Psoas muscle (tissue), 8 donors: ENCODE data around the gene CLMP. TPM values are rescaled to one million over a fixed set of nuclear protein-coding genes. Genes with fewer than 3 reads are reported as not detected.

ENCODE experiments used
- ATAC-seq, 4 donors: fragments of 200-7000 bp; cut with Tn5 transposase; one replicate each; pipeline ENCODE4 v1.9.1; 2020; ENCODE audit warnings: moderate library complexity in 3 of 4, mild to moderate bottlenecking in 2 of 4
- DNase-seq, 2 donors: peaks; one replicate each; pipeline ENCODE4 v3.0.0-alpha.2; 2020
- H3K27ac ChIP-seq: fragments of 200-600 bp; one replicate; pipeline ENCODE4 v1.8.0; 2022
- H3K27me3 ChIP-seq, 3 donors: fragments of 200-600 bp in 1 of 3; one replicate each; pipeline versions ENCODE4 v1.6.1 to v1.8.0; 2013 to 2022; ENCODE audit warnings: low read length in 2 of 3, mild to moderate bottlenecking in 2 of 3, moderate library complexity in 1 of 3; ENCODE audit not compliant: insufficient read depth in 3 of 3
- H3K36me3 ChIP-seq, 2 donors: fragments of 200-600 bp in 1 of 2; one replicate each; pipeline versions ENCODE4 v1.6.1 to v1.8.0; 2013 to 2022; ENCODE audit warnings: low read depth in 1 of 2, mild to moderate bottlenecking in 1 of 2, moderate library complexity in 1 of 2; ENCODE audit not compliant: insufficient read depth in 1 of 2
- H3K4me1 ChIP-seq: fragments of 200-600 bp; one replicate; pipeline ENCODE4 v1.8.0; 2022
- H3K4me3 ChIP-seq: fragments of 200-600 bp; one replicate; pipeline ENCODE4 v1.8.0; 2022; ENCODE audit warnings: mild to moderate bottlenecking
- H3K9me3 ChIP-seq: fragments of 200-600 bp; one replicate; pipeline ENCODE4 v1.8.0; 2022
- WGBS, 3 donors: extraction: QIAGEN DNeasy Blood & Tissue Kit; methylation state at CpG; one replicate each; pipeline versions ENCODE4 v1.1.6 to v1.1.7; 2013; 5-methylcytosine and 5-hydroxymethylcytosine counted together
- intact Hi-C, 2 donors: fragments of 100-400 bp; cut with DNase I; formaldehyde crosslinking; loops; one replicate each; pipeline versions ENCODE4 v1.11.0 to v1.14.2; 2022
- polyA plus RNA-seq, 3 donors: library from polyadenylated mRNA; stranded (reverse); fragments of 200-250 nt; gene quantifications; one replicate each; pipeline ENCODE4 v1.2.3, GENCODE V29; 2013
- total RNA-seq, 4 donors: library from RNA; stranded (reverse); fragmentation: NEBNext Ultra II Directional in 2 of 4; extraction: Animal tissue kit (Norgen Biotek cat#: 25700) in 2 of 4; gene quantifications; one replicate each; pipeline versions ENCODE4 v1.2.1 to v1.2.4, GENCODE V29; 2021 to 2023
- TF ChIP-seq, protein P1 (sequence below): fragments of 200-600 bp; IDR thresholded peaks from one replicate; pipeline ENCODE4 v1.8.0; 2022; ENCODE audit warnings: antibody characterized with exemption
- donor health status: healthy with polysubstance abuse.
- donor health status: DM: no; HTN: no; CAD: no; lungs with moderate emphysema.
- donor health status: Bipolar disorder and iron deficiency.
- donor health status: healthy.
- donor health status: DM: yes; HTN: yes; CAD: no.
- donor health status: DM: no; HTN: no; CAD: no.
- donor health status: DM: no; HTN: no; CAD: no.
- donor health status: DM: yes; HTN: yes; CAD: no.

Gene CLMP
- total and polyA plus RNA-seq, 7 donors: 0.83 to 4.2 (median 2.9) TPM

DNA sequence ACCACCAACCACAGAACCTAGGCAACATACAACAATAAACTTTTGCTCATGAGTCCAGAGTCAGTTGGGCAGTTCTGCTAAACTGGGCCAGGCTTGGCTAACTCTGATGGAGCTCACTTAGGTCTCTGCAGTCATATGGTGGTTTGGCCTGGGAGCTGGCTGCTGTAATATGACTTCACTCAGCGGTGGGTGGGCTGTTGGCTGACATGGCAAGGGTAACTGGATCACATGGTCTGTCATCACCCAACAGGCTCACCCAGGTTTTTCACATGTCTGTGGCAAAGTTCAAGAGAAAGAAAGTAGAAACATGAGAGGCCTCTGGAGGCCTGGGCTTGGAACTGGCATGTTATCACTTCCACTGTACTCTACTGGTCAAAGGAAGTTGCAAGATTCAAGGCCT lies 43.2 kb upstream of the CLMP start:
- peaks cover 0 to 7% (median 0%) of the 10 kb centered on the region in 3 donors for H3K27me3 ChIP-seq
- no peak overlapping the region for H3K4me3 ChIP-seq
- no peak overlapping the region for H3K27ac ChIP-seq
- peak in 3 of 4 donors; percentile 37 to 78 (median 66) for ATAC-seq
- peak; percentile 68 to 74 for DNase-seq
- 54 to 90% (median 65%) methylated on average over 1 of the region's 1 CpG for WGBS, 3 donors
- no peaks in the 10 kb centered on the region for H3K9me3 ChIP-seq
- no peaks in the 10 kb centered on the region for H3K36me3 ChIP-seq
- TF ChIP-seq, protein P1, sequence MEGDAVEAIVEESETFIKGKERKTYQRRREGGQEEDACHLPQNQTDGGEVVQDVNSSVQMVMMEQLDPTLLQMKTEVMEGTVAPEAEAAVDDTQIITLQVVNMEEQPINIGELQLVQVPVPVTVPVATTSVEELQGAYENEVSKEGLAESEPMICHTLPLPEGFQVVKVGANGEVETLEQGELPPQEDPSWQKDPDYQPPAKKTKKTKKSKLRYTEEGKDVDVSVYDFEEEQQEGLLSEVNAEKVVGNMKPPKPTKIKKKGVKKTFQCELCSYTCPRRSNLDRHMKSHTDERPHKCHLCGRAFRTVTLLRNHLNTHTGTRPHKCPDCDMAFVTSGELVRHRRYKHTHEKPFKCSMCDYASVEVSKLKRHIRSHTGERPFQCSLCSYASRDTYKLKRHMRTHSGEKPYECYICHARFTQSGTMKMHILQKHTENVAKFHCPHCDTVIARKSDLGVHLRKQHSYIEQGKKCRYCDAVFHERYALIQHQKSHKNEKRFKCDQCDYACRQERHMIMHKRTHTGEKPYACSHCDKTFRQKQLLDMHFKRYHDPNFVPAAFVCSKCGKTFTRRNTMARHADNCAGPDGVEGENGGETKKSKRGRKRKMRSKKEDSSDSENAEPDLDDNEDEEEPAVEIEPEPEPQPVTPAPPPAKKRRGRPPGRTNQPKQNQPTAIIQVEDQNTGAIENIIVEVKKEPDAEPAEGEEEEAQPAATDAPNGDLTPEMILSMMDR: no peak
- no peaks in the 10 kb centered on the region for H3K4me1 ChIP-seq
- intact Hi-C loops: no loop called here

DNA sequence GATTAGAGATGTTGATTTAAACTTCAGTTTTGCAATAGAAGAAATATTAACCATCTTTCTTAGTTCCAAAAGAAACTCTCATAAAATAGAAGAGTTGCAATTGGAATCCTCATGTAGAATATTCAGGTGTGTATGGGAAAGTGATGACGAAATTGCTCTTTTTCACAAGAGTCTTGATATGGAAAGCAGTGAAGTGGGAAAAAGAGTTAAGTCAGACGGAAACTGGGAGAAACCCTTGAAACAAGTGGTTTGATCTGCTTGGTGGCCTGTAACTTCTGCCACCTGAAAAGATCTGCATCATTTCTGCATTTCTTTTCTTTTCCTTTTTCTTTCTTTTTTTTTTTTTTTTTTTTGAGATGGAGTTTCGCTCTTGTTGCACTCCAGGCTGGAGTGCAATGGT lies 41.8 kb upstream of the CLMP start:
- H3K9me3 ChIP-seq: no peaks in the 10 kb centered on the region
- 95 to 99% (median 97%) methylated on average over 3 of the region's 3 CpGs for WGBS, 3 donors
- intact Hi-C loops: no loop called here
- peaks cover 0 to 7% (median 0%) of the 10 kb centered on the region in 3 donors for H3K27me3 ChIP-seq
- no peak overlapping the region for H3K27ac ChIP-seq
- no peak overlapping the region for H3K4me3 ChIP-seq
- TF ChIP-seq, protein P1: no peak
- no peaks in the 10 kb centered on the region for H3K4me1 ChIP-seq
- no peak for DNase-seq
- no peak for ATAC-seq
- no peaks in the 10 kb centered on the region for H3K36me3 ChIP-seq

DNA sequence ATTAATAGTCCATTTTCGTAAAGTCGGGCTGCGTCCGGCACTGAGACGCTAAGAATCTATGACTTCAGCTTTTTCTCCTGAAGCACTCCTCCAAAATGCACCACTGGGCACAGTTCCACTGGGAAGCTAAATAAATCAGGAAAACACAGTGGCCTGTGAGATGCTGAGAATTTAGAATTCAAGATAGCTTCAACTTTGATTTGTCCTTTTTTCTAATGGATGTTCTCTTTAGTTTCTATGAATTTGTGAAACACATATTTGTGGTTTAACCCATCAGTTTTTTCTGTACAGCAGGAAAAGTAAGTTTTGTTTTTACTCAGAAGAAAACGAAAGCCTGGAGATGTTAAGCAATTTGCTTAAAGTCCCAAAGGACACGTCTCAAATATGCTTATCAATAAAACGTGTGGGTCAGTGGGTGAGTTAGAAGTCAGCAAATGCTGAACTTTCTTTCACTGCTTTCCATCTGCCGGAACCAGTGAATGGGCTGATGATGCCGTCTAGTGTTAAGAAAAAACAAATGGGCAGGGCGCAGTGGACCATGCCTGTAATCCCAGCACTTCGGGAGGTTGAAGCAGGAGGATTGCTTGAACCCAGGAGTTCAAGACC lies 40.7 kb upstream of the CLMP start:
- Histone ChIP-seq H3K27ac (no peak overlapping the region), H3K4me1 (no peaks in the 10 kb centered on the region), H3K36me3 (no peaks in the 10 kb centered on the region), H3K9me3 (no peaks in the 10 kb centered on the region), H3K4me3 (no peak overlapping the region), H3K27me3 (peaks cover 0 to 1% (median 0%) of the 10 kb centered on the region in 3 donors)
- TF ChIP-seq, protein P1: no peak
- no peak for DNase-seq
- ATAC-seq: no peak
- intact Hi-C loops: no loop called here
- WGBS, 3 donors: 83 to 86% (median 83%) methylated on average over 12 of the region's 12 CpGs

DNA sequence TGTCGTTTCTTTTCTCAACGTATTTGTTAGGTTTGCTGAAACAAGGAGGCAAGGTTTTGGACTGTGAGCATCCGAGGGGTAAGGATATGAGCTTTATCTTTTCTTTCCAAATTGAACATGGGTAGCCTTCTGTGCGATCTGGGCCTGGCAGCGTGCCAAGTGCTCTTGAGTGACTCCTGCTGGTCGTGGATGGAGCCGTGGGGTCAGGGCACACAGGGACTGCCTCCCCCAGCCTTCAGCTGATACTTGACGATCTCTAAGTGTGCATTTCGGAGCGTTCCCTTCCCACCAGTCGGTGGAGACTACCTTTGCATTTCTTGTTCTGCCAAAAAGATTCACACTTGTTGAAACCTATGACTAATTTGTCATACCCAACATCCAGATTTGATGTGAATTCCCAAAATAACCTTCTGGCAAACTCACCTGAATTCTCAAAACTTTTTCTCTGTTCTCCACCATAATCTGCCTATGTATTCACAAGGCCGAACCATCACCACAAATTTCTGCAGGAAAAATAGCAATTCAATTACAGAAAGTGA lies 40.1 kb upstream of the CLMP start:
- 61 to 68% (median 63%) methylated on average over 12 of the region's 12 CpGs for WGBS, 3 donors
- DNase-seq (peak; percentile 58 to 68), ATAC-seq (peak in 3 of 4 donors; percentile 36 to 56 (median 49))
- H3K27ac ChIP-seq: no peak overlapping the region
- H3K36me3 ChIP-seq: no peaks in the 10 kb centered on the region
- no peak overlapping the region for H3K4me3 ChIP-seq
- no peaks in the 10 kb centered on the region for H3K9me3 ChIP-seq
- intact Hi-C loops: no loop called here
- no peaks in the 10 kb centered on the region for H3K4me1 ChIP-seq
- peaks cover 0 to 1% (median 0%) of the 10 kb centered on the region in 3 donors for H3K27me3 ChIP-seq
- TF ChIP-seq, protein P1: peak; percentile 33

DNA sequence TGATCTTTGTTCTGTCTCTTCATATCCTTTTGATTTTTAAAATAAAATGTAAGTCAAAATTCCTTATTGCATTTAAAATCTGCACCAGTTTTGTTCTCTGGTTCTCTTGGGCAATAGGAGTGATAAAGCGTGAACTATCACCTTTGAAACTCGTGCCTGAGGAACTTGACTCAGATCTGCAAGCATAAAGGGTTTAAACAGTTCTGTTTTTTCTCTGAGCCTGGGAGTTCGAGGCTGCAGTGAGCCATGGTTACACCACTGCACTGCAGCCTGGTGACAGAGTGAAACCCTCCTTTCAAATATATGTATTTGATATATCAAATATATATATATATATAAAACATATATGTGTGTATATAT lies 38.9 kb upstream of the CLMP start:
- 78 to 82% (median 78%) methylated on average over 3 of the region's 3 CpGs for WGBS, 3 donors
- H3K36me3 ChIP-seq: no peaks in the 10 kb centered on the region
- no peak for ATAC-seq
- no peaks in the 10 kb centered on the region for H3K4me1 ChIP-seq
- intact Hi-C loops: no loop called here
- no peak overlapping the region for H3K4me3 ChIP-seq
- TF ChIP-seq, protein P1: no peak
- H3K9me3 ChIP-seq: no peaks in the 10 kb centered on the region
- DNase-seq: no peak
- no peak overlapping the region for H3K27ac ChIP-seq
- H3K27me3 ChIP-seq: peaks cover 0 to 1% (median 0%) of the 10 kb centered on the region in 3 donors
